ENCODE data around the gene PAQR7.

Gene PAQR7

GRCh38 chr1:25862785-25863485 lies 12.6 kb downstream of the PAQR7 start:
- H3K4me3 ChIP-seq (ENCODE audit: low read length): no peak overlapping the region
- no peaks in the 10 kb centered on the region for H3K27me3 ChIP-seq (ENCODE audit: insufficient read depth, low read length)
- H3K27ac ChIP-seq (ENCODE audit: low read depth, low read length): no peak overlapping the region
- peaks cover 12% of the 10 kb centered on the region; the same call in 1 of the 2 replicates for H3K4me1 ChIP-seq (ENCODE audit: insufficient read depth, low read length)
- 95% methylated on average over 20 of the region's 20 CpGs for WGBS
- no peaks in the 10 kb centered on the region for H3K9me3 ChIP-seq (ENCODE audit: insufficient read depth, low read depth, low read length)
- H3K9ac ChIP-seq (ENCODE audit: low read depth, low read length): no peak overlapping the region
- H3K36me3 ChIP-seq (ENCODE audit: insufficient read depth, low read length): no peaks in the 10 kb centered on the region; the same call in 1 of the 2 replicates

DNA sequence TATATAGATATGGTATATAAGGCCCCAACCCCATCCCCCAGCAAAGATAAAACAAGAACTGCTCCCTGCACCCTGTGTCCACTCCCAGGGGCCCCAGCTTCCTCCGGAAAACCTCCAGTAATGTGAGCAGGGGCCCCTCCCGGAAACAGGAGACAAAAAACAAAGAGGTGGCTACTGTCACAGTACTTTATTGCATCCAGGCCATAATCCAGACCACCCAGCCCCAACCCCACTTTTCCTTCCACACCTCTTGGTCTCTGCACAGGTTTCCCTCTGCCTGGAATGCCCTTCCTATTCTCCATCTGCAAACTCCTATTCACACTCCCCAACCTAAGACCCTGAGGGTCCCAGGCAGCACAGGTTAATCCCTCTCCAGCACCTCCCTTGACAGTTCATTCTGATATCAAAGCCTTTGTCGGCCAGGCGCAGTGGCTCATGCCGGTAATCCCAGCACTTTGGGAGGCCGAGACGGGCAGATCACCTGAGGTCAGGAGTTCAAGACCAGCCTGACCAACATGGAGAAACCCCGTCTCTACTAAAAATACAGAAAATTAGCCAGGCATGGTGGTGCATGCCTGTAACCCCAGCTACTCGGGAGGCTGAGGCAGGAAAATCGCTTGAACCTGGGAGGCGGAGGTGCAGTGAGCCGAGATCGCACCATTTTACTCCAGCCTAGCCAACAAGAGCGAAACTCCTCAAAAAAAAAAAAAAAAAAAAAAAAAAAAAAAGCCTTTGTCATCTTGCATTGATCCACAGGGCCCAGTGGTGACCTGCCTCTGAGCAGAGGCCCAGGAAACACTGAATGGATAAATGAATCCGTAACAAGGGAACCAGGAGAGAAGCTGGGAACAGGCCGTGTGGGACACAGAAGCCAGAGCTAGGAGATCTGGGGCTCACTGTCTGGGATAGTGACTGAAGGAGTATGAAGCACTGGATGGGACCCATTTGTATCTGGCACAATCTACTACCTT lies 13.9 kb downstream of the PAQR7 start:
- WGBS: 89% methylated on average over 16 of the region's 16 CpGs

GRCh38 chr1:25858906-25859789 lies 16.4 kb downstream of the PAQR7 start, which contains the start of gene AUNIP:
Gene AUNIP, minus strand, starts transcription at chr1:25859457. Its CDS starts 100 bp downstream, at chr1:25859357.
- no peaks in the 10 kb centered on the region; the same call in 1 of the 2 replicates for H3K36me3 ChIP-seq (ENCODE audit: insufficient read depth, low read length)
- peak within 1 kb of the TSS; percentile 88 for H3K4me3 ChIP-seq (ENCODE audit: low read length)
- no peaks in the 10 kb centered on the region for H3K27me3 ChIP-seq (ENCODE audit: insufficient read depth, low read length)
- H3K9me3 ChIP-seq (ENCODE audit: insufficient read depth, low read depth, low read length): no peaks in the 10 kb centered on the region
- WGBS: under 1% methylated on average over 77 of the region's 77 CpGs
- H3K27ac ChIP-seq (ENCODE audit: low read depth, low read length): peak within 1 kb of the TSS; percentile 76
- H3K4me1 ChIP-seq (ENCODE audit: insufficient read depth, low read length): peaks cover 9% of the 10 kb centered on the region; the same call in 1 of the 2 replicates
- H3K9ac ChIP-seq (ENCODE audit: low read depth, low read length): peak within 1 kb of the TSS; percentile 97

More for the DNA sequence above, 13.9 kb downstream of the PAQR7 start:
- Histone ChIP-seq H3K4me1 (ENCODE audit: insufficient read depth, low read length) (peaks cover 9% of the 10 kb centered on the region; the same call in 1 of the 2 replicates), H3K4me3 (ENCODE audit: low read length) (no peak overlapping the region), H3K9ac (ENCODE audit: low read depth, low read length) (no peak overlapping the region), H3K36me3 (ENCODE audit: insufficient read depth, low read length) (no peaks in the 10 kb centered on the region; the same call in 1 of the 2 replicates), H3K27me3 (ENCODE audit: insufficient read depth, low read length) (no peaks in the 10 kb centered on the region), H3K9me3 (ENCODE audit: insufficient read depth, low read depth, low read length) (no peaks in the 10 kb centered on the region), H3K27ac (ENCODE audit: low read depth, low read length) (no peak overlapping the region)

DNA sequence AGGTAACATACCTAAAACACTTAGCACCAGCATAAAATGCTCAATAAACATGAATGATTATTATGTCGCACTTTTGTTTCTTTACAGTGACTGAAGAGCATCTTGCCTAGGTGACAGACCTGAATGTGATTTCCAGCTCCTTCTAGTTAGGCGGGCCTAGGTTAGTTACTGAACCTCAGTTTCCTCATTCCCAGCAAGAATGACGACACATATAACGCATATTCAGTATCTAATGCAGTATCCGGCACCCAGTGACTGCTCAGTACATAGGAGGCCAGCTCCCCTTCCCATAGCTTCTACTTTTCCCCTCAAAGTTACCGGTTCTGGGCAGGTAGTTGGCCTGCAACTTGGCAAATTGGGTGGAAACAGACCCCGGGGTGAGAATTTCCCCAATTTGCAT lies 17.0 kb downstream of the PAQR7 start:
- peak overlapping the region; percentile 88 for H3K4me3 ChIP-seq (ENCODE audit: low read length)
- H3K27me3 ChIP-seq (ENCODE audit: insufficient read depth, low read length): no peaks in the 10 kb centered on the region
- H3K9ac ChIP-seq (ENCODE audit: low read depth, low read length): peak overlapping the region; percentile 97
- H3K9me3 ChIP-seq (ENCODE audit: insufficient read depth, low read depth, low read length): no peaks in the 10 kb centered on the region
- H3K4me1 ChIP-seq (ENCODE audit: insufficient read depth, low read length): peaks cover 9% of the 10 kb centered on the region; the same call in 1 of the 2 replicates
- 31% methylated on average over 7 of the region's 7 CpGs for WGBS
- no peak overlapping the region for H3K27ac ChIP-seq (ENCODE audit: low read depth, low read length)
- no peaks in the 10 kb centered on the region; the same call in 1 of the 2 replicates for H3K36me3 ChIP-seq (ENCODE audit: insufficient read depth, low read length)

- H3K27me3 ChIP-seq (ENCODE audit: insufficient read depth, low read length): no peaks in the 10 kb centered on the region
- H3K4me3 ChIP-seq (ENCODE audit: low read length): no peak overlapping the region
- no peaks in the 10 kb centered on the region for H3K36me3 ChIP-seq (ENCODE audit: insufficient read depth, low read length)
- no peaks in the 10 kb centered on the region for H3K9me3 ChIP-seq (ENCODE audit: insufficient read depth, low read depth, low read length)
- no peak overlapping the region for H3K9ac ChIP-seq (ENCODE audit: low read depth, low read length)
- H3K4me1 ChIP-seq (ENCODE audit: insufficient read depth, low read length): peaks cover 9% of the 10 kb centered on the region; the same call in 1 of the 2 replicates
- 90% methylated on average over 11 of the region's 11 CpGs for WGBS
- H3K27ac ChIP-seq (ENCODE audit: low read depth, low read length): no peak overlapping the region
Observed at GRCh38 chr1:25856856-25857255, 18.7 kb downstream of the PAQR7 start.

DNA sequence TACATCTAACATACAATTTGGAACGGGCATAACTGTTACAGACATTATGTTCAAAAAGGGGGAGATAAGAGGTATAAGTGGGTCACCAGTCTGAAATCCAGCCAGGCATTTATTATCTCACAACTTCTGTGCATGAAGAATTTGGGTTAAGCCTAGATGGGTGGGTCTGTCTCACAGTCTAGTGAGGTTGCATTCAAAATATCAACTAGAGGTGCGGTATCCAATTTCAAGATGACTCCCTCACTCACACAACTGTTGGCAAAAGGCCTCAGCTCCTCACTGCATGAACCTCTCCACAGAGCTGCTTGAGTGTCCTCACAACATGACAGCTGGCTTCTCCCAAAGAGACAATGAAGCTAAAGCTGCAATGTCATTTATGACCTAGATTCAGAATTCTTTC lies 21.0 kb downstream of the PAQR7 start:
- Histone ChIP-seq H3K36me3 (ENCODE audit: insufficient read depth, low read length) (0 out of 2 replicates have a peak, but pooled peaks cover 2% of the 10 kb centered on the region), H3K9ac (ENCODE audit: low read depth, low read length) (no peak overlapping the region), H3K27me3 (ENCODE audit: insufficient read depth, low read length) (no peaks in the 10 kb centered on the region), H3K4me3 (ENCODE audit: low read length) (no peak overlapping the region), H3K4me1 (ENCODE audit: insufficient read depth, low read length) (peaks cover 5% of the 10 kb centered on the region; the same call in 1 of the 2 replicates), H3K9me3 (ENCODE audit: insufficient read depth, low read depth, low read length) (no peaks in the 10 kb centered on the region), H3K27ac (ENCODE audit: low read depth, low read length) (no peak overlapping the region)
- WGBS: 100% methylated on average over 2 of the region's 2 CpGs

DNA sequence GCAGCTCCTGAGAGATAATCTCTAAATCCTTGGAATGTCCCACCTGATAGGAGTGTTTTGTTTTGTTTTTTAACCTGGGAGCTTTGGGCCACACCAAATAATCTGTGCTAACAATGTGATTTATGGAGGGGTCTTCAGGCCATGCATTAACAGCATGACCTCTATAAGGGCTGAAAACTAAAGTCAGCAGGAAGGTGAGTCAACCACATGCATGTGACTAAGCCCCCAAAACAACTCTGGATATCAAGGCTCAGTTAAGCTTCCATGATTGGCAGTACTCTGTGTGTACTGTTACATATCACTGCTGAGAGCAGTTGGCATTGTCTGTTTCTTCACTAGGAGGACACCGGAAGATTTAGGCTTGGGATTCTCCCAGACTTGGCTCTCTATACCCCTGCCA lies 27.0 kb downstream of the PAQR7 start:
- Histone ChIP-seq H3K9ac (ENCODE audit: low read depth, low read length) (no peak overlapping the region), H3K27ac (ENCODE audit: low read depth, low read length) (peak overlapping the region; percentile 9; the same call in 1 of the 2 replicates), H3K36me3 (ENCODE audit: insufficient read depth, low read length) (0 out of 2 replicates have a peak, but pooled peaks cover 2% of the 10 kb centered on the region), H3K4me1 (ENCODE audit: insufficient read depth, low read length) (no peaks in the 10 kb centered on the region), H3K9me3 (ENCODE audit: insufficient read depth, low read depth, low read length) (no peaks in the 10 kb centered on the region), H3K27me3 (ENCODE audit: insufficient read depth, low read length) (no peaks in the 10 kb centered on the region), H3K4me3 (ENCODE audit: low read length) (no peak overlapping the region)
- WGBS: 48% methylated on average over 1 of the region's 1 CpG

DNA sequence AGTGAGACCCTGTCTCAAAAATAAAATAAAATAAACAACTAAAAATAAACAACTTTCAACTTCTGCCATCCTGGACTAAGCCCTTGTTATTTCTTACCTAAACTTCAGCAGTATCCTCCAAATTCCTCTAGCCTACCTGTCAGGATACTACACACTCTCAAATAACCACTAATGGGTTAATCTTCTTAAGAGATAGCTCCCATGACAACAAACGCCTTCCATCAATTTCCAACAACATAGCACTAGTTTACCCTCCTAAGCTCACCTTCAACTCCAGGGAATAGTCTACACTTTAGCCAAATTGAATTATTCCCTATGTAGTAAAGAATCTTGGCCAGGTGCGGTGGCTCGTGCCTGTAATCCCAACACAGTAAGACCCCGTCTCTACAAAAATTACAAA lies 27.6 kb downstream of the PAQR7 start:
- Histone ChIP-seq H3K27ac (ENCODE audit: low read depth, low read length) (no peak overlapping the region), H3K9ac (ENCODE audit: low read depth, low read length) (no peak overlapping the region), H3K4me1 (ENCODE audit: insufficient read depth, low read length) (no peaks in the 10 kb centered on the region), H3K27me3 (ENCODE audit: insufficient read depth, low read length) (no peaks in the 10 kb centered on the region), H3K4me3 (ENCODE audit: low read length) (no peak overlapping the region), H3K36me3 (ENCODE audit: insufficient read depth, low read length) (0 out of 2 replicates have a peak, but pooled peaks cover 2% of the 10 kb centered on the region), H3K9me3 (ENCODE audit: insufficient read depth, low read depth, low read length) (no peaks in the 10 kb centered on the region)
- 82% methylated on average over 4 of the region's 4 CpGs for WGBS

DNA sequence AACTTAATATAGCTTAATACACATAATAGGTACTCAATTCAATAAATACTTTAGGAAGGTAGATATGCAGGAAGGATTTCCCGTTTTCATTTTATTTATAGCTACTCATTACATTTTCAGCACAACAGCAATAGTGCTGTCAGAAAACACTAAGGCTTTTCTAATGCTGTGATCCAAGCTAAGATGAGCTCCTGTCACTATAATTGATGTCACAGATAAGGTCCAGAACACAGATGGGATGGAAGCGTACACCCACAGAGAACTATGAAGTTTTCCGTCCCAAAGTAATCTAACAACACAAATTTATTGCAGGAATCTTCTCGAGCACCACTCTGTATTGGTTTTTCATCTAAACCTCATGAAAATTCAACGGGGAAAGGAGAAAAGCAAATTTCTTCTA lies 29.8 kb downstream of the PAQR7 start:
- Histone ChIP-seq H3K27ac (ENCODE audit: low read depth, low read length) (no peak overlapping the region), H3K9ac (ENCODE audit: low read depth, low read length) (no peak overlapping the region)
- WGBS: 86% methylated on average over 5 of the region's 5 CpGs

GRCh38 chr1:25844536-25845337 lies 30.8 kb downstream of the PAQR7 start:
- Histone ChIP-seq H3K36me3 (ENCODE audit: insufficient read depth, low read length) (no peaks in the 10 kb centered on the region), H3K4me3 (ENCODE audit: low read length) (no peak overlapping the region), H3K9me3 (ENCODE audit: insufficient read depth, low read depth, low read length) (no peaks in the 10 kb centered on the region), H3K27ac (ENCODE audit: low read depth, low read length) (no peak overlapping the region), H3K9ac (ENCODE audit: low read depth, low read length) (no peak overlapping the region), H3K27me3 (ENCODE audit: insufficient read depth, low read length) (no peaks in the 10 kb centered on the region), H3K4me1 (ENCODE audit: insufficient read depth, low read length) (no peaks in the 10 kb centered on the region)
- 92% methylated on average over 3 of the region's 3 CpGs for WGBS

More for the DNA sequence above, 29.8 kb downstream of the PAQR7 start:
- H3K4me3 ChIP-seq (ENCODE audit: low read length): no peak overlapping the region
- H3K9me3 ChIP-seq (ENCODE audit: insufficient read depth, low read depth, low read length): no peaks in the 10 kb centered on the region
- H3K4me1 ChIP-seq (ENCODE audit: insufficient read depth, low read length): no peaks in the 10 kb centered on the region
- H3K36me3 ChIP-seq (ENCODE audit: insufficient read depth, low read length): 0 out of 2 replicates have a peak, but pooled peaks cover 2% of the 10 kb centered on the region
- no peaks in the 10 kb centered on the region for H3K27me3 ChIP-seq (ENCODE audit: insufficient read depth, low read length)

Measured in HUES64 (cell line).